H1 (cell line): ENCODE measurements around the gene GGT5. TPM values are rescaled to one million over a fixed set of nuclear protein-coding genes. Genes with fewer than 3 reads are reported as not detected.

Source experiments
- SIN3A ChIP-seq, 2 experiments: IDR thresholded peaks in 1 of 2; conservative IDR thresholded peaks in 1 of 2; 2 replicates each; pipeline ENCODE4 v1.6.1; 2011 to 2012; ENCODE audit warnings: low read length in 2 of 2, improper control_type of control experiment in 1 of 2, low read depth in 1 of 2, mild to moderate bottlenecking in 1 of 2
- polyA plus RNA-seq, 7 experiments: library from polyadenylated mRNA; depleted of rRNA in 3 of 7; stranded (reverse) in 5 of 7; unstranded in 2 of 7; fragments of >200 nt in 5 of 7; fragments of 200-250 nt in 2 of 7; gene quantifications; 1 replicate in 5 of 7; 2 replicates in 1 of 7; 4 replicates in 1 of 7; pipeline versions ENCODE4 v1.2.1 to v1.2.3, GENCODE V29; 2011 to 2013; ENCODE audit warnings: missing spikeins in 2 of 7, mixed read lengths in 2 of 7
- total RNA-seq: library from RNA; stranded (reverse); fragmentation: NEBNext Ultra II Directional; extraction: Animal tissue kit (Norgen Biotek cat#: 25700); gene quantifications from 2 replicates; pipeline ENCODE4 v1.2.1, GENCODE V29; 2021

GGT5 gene
- total and polyA plus RNA-seq, 2 of the 8 experiments (the other 6 are each of a cell fraction or from before 2014, with no cell fraction given), result 0.05 TPM; not detected in 1

GRCh38 chr22:24209687-24210086 lies 35.2 kb downstream of the GGT5 start (continued):
- TF ChIP-seq SIN3A (conservative IDR thresholded peaks at IDR 0.05 in 1 of 2, IDR thresholded peaks at IDR 0.05 in 1 of 2; ENCODE audit: low read depth in 1 of 2, low read length in 2 of 2), result no peak
